Measurements from ENCODE around the gene DCAF7.

The DCAF7 gene

GRCh38 chr17:63524051-63524450, 26.2 kb upstream of the DCAF7 start:
- no peak for DNase-seq (ENCODE audit: low spot score)
- in situ Hi-C loops (cut with MboI; ENCODE audit: low sequenced_read_pairs, unreplicated experiment) = no loop called here
- no peak for TF ChIP-seq CTCF (IDR thresholded peaks at IDR 0.05; ENCODE audit: borderline replicate concordance, control extremely low read depth, extremely low read depth, insufficient read depth, missing control alignments)

- no peak for DNase-seq (ENCODE audit: low spot score)
- in situ Hi-C loops (cut with MboI; ENCODE audit: low sequenced_read_pairs, unreplicated experiment) = no loop called here
Observed at GRCh38 chr17:63525190-63525946, 24.9 kb upstream of the DCAF7 start.

GRCh38 chr17:63526861-63527260, 23.4 kb upstream of the DCAF7 start:
- DNase-seq (ENCODE audit: low spot score) = no peak
- no peak for TF ChIP-seq CTCF (IDR thresholded peaks at IDR 0.05; ENCODE audit: borderline replicate concordance, control extremely low read depth, extremely low read depth, insufficient read depth, missing control alignments)
- in situ Hi-C loops (cut with MboI; ENCODE audit: low sequenced_read_pairs, unreplicated experiment) = no loop called here

More at GRCh38 chr17:63525190-63525946, 24.9 kb upstream of the DCAF7 start:
- no peak for TF ChIP-seq CTCF (IDR thresholded peaks at IDR 0.05; ENCODE audit: borderline replicate concordance, control extremely low read depth, extremely low read depth, insufficient read depth, missing control alignments)

DNA sequence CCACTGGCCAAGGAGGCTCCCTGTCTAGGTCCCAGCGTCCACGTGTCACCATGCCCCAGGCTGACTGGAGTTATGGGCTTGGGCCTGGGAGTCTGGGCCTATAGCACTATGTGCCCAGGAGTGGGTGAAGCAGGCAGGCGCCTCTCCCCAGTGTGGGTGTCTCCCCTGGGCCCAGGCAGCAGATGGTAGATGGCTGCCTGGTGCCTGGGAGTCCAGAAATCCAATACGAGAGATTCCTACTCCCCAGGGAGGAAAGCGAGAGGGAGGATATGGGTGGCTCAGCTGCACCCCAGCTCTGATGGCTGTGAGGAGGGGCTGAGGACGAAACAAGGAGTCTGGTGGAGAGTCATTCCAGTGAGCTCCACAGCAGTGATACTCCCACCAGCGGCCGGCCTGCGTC, 22.1 kb upstream of the DCAF7 start:
- TF ChIP-seq CTCF (IDR thresholded peaks at IDR 0.05; ENCODE audit: borderline replicate concordance, control extremely low read depth, extremely low read depth, insufficient read depth, missing control alignments) = no peak
- DNase-seq (ENCODE audit: low spot score) = no peak
- in situ Hi-C loops (cut with MboI; ENCODE audit: low sequenced_read_pairs, unreplicated experiment) = no loop called here

DNA sequence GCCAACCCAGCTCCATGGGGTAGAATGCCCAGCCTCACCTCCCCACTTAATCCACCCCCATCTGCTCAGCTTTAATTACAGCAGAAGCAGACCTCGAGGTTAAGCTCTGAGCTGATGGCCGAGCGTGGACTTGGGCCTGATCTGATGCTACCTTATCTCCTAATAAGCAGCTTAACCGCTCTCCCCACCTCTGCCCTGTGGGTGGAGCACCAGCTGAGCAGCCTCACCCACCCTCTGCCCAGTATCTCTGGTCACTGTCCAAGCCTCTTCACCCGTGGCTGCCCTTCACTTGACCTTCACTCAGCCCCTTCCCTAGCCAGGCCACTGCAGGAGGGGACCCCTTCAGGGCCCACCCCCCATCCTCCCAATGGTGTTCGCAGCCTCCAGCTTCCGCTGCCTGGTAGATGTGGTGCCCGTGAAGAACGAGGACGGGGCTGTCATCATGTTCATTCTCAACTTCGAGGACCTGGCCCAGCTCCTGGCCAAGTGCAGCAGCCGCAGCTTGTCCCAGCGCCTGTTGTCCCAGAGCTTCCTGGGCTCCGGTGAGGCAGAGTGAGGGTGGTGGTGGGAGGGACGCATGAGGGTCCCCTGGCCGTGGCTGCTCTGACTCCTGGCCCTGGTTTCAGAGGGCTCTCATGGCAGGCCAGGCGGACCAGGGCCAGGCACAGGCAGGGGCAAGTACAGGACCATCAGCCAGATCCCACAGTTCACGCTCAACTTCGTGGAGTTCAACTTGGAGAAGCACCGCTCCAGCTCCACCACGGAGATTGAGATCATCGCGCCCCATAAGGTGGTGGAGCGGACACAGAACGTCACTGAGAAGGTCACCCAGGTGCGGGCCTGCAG, 20.3 kb upstream of the DCAF7 start:
- no peak for DNase-seq (ENCODE audit: low spot score)
- in situ Hi-C loops (cut with MboI; ENCODE audit: low sequenced_read_pairs, unreplicated experiment) = no loop called here
- TF ChIP-seq CTCF (IDR thresholded peaks at IDR 0.05; ENCODE audit: borderline replicate concordance, control extremely low read depth, extremely low read depth, insufficient read depth, missing control alignments) = no peak

GRCh38 chr17:63530557-63531021, 19.7 kb upstream of the DCAF7 start:
- no peak for TF ChIP-seq CTCF (IDR thresholded peaks at IDR 0.05; ENCODE audit: borderline replicate concordance, control extremely low read depth, extremely low read depth, insufficient read depth, missing control alignments)
- in situ Hi-C loops (cut with MboI; ENCODE audit: low sequenced_read_pairs, unreplicated experiment) = no loop called here

More at GRCh38 chr17:63530557-63531021, 19.7 kb upstream of the DCAF7 start:
- DNase-seq (ENCODE audit: low spot score) = no peak
